Activated CD8-positive, alpha-beta memory T cell treated with anti-CD3 and anti-CD28 coated beads for 24 hours (primary cell): Measurements from ENCODE around the gene SF3A1.

Source experiments
- DNase-seq: peaks from one replicate; pipeline ENCODE4 v3.0.0-alpha.2; 2020

Gene SF3A1

DNA sequence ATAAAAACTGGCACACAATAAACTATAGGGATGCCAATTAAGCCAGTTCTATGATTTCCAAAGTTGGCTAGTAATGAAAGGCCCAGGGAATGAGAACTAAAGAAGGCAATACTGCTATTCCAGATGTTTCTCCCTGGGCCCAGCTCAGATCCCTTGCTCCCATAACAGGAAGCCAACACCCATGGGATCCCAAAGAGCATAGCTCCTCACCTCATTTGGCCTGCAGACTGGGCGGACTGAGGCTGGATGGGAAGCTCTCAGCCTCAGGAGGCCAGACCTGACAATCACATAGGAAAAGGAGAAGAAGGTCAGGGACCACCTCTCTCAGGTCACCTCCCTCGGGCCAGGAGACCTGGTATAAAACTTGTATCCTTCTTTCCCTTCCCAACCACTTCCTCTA is 35.2 kb downstream of the SF3A1 start:
- no peak for DNase-seq

DNA sequence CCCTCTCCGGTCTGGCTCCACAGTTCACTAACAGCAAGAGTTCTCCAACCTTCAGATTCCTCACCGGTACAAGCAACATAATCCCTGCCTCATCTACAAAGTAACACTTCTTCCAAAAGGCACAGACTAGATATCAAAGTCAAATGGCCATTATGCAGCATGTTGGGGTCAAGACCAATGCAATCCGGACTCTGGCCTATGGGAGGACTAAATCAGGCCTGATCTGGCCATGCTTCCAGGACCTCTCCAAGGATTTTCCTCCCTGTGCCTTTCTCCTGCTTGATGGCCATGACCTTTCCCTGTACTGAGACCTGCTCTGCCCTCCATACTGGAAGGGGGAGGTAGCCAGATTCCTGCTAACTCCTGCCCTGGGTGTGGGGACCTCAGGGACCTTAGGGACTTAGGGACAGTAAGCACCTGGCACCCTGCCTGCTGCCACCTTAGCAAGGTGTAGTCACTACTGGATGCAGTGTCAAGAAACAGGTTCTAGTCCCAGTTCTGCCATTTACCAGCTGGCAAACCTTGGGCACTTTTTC is 36.6 kb downstream of the SF3A1 start:
- DNase-seq: no peak

DNA sequence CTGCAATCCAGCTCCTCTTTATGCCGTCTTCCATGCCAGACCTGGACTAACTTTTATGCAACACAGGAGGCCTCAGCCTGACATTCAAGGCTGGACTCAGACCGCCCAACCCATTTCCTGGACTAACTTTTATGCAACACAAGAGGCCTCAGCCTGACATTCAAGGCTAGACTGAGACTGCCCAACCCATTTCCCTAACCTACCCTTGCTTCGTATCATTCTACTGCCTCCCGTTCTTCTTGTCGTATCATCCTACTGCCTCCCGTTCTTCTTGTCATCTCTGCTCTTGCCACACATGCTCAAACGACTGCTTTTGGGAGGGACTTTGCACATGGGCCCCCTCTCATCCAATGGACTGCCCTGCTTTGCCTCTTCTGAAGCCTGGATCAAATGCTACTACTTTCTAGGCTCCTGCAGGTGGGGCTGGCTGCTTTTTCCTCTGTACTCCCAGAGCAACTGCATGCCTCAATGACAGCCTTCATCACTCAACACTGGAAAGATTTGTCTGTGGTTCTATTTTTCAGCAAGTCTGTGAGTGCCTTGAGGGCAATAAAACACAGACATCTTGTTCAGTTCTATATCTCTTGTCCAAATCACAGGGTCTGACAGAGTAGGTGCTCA is 37.8 kb downstream of the SF3A1 start:
- DNase-seq: no peak

DNA sequence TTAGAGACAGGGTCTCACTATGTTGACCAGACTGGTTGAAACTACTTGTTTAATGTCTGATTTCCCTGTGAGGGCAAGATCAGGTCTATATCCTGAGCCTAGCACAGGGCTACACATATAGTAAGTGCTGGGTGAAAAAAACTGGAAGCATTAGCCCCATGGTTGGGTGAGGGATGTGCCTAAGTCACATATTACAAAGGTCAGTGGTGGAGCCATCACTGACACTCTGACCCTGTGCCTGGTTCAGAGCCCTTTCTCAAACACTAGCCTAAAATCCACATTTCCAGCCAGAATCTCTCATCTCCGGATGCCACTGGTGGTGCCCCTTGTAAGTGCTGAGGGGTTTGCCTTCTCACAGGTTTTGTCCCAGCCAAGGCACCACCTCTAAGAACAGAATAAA is 38.9 kb downstream of the SF3A1 start:
- no peak for DNase-seq

DNA sequence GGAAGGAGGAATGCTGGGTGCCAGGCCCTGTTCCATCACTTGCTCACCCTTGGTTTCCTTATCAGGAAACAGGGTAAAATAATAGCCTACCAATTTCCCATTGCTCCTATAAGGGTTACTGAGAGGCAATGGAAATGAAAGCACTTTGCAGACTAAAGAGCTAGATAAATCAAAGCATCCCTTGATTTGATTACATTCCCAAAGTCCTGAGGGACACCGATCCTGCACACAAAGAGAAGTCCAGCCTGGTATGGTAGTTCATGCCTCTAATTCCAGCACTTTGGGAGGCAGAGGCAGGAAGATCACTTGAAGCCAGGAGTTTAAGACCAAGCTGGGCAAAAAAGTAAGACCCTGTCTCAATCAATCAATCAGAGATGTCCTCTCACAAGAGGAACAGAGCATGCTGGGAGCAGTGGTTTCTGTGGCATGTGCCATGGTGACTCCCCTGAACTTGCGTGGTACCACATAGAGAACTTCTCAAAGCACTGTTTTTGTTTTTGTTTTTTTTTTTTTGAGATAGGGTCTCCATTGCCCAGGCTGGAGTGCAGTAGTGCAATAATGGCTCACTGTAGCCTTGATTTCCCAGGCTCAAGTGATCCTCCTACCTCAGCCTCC is 40.6 kb downstream of the SF3A1 start:
- no peak for DNase-seq

DNA sequence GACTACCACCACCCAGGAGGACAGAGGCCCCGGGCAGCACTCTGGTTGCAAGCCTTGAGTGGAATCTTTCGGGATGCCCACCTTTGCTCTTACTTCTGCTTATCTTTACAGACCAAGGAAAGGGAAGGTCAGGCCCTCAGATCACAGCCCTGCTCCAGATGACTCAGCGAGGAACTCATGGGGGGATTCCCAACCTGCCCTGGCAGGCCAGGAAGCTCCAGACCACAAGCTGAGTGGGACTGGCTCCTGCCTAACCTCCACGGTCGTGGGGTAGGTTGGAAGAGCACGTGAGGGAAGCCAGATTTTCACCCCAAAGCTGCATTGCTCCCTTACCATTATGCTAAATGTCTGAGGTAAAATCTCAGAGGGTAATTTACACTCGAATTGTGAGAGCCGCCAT is 41.8 kb downstream of the SF3A1 start:
- no peak for DNase-seq

DNA sequence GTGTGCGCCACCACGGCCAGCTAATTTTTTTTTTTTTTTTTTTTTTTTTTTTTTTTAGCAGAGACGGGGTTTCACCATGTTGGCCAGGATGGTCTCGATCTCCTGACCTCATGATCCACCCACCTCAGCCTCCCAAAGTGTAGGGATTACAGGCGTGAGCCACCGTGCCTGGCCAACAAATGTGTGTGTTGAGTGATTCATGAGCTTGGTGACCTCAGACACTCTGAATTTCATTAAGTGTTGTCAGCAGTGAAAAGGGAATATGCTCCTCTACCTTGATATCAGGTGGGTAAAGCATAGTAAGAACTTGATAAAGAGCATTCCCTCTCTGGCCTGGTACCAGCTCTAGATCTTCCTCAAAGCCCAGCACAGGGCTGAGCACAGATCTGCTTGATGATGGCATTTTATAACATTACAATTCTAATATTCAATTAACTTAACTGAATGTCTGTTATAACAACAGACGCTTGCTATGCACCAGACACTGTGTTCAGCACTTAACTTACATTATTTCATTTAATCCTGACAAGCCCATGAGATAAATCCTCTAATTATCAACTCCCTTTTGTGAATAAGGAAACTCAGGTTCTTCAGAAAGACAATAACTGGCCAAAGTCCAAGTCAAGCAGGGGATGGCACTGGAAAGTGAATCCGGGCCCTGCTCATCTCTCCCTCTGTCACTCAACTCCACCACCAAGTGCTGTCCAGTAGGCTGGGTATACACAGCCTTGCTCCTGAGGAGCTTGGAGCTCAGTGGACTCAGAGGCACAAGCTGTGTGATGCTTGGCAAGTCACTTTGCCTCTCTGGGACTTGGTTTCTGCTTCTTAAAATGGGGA is 42.9 kb downstream of the SF3A1 start:
- no peak for DNase-seq

DNA sequence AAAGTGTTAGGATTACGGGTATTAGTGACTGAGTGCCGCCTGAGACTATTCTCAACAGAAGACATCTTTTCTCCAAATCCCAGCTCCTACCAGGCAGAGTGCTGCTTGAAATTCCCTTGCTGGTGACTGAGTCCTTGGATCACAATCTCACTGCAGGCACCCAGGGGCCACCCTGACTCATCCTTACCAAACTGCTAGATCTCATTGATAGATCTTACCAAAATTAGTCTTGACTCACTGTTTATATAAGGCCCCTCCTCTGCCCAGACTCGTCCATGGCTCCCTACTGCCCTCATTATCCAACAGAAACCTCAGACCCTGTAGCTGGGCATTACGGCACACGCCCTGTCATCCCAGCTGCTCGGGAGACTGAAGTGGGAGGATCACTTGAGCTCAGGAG is 44.6 kb downstream of the SF3A1 start:
- no peak for DNase-seq

DNA sequence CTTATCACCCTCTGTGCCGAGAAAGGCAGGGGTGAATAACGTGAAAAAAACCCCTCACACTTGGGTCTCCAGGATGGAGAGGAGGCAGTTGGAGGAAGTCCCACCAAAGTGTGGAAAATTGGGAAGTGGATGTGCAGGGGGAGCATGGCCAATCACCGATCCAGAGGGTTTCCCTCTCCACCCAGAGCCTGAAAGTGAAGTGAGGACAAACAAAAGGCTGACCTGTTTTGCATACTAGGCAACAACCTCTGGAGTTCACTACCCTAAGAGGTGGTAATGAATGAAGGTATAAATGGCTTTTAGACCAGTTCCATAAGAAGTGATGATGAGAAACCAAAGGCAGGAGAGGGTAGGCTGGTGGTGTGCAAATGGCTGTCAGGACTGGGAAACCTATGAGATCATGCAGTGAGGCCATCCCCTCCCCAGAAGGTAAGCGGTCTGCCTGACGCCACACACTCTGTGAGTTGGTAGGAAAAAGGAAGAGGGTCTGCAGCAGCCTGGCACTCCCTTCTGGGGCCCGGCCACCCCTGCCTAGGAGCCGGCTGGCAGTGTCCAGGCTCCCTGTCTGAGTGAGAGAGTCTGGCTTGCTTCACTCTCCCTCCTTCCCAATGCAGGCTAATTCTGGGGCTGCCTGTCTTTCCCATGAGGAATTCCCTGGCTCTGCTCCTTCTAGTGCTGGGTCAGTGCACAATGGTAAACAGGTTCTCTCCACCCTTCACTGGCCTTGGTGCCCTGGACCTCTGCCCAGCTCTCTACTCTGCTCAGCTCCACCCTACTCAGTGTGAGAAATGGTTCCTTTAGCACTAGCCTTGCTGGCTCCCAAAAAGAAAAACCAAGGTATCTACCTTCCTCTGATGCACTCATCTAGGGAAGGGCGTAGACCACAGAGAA is 45.6 kb downstream of the SF3A1 start:
- no peak for DNase-seq

DNA sequence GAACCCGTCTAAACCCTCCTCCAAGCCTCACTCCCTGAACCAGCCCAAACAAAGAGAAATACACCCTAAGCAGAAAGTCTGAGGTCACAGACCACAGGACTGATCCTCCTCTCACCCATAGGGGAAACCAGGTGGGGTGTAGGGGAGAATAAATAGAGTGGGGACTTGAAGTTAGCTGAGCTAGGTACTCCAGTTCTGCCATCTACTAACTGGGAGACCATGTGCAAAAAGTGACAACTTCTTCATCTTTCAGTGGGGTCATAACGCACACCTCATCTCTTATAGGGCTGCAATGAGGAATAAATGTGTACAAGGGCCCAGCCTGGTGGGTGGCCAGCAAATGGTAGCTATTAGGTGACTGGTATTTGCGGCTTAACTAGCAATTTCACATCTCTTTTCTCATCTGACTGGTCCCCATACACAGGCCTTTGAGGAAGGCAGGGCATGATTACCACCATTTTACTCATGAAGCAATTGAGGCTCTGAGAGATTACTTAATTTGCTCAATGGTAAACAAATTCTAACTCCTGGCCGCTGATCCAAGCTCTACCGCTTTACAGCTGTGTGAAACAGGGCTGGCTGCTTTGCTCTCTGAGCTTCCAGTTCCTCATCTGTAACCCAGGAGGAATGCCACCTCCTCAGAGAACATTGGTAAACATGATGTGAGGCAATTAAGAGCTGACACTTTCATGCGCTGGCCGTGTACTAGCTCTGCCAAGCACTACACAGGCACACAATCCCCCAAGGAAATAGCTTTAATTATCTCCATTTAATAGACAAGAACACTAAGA is 46.5 kb downstream of the SF3A1 start:
- no peak for DNase-seq

DNA sequence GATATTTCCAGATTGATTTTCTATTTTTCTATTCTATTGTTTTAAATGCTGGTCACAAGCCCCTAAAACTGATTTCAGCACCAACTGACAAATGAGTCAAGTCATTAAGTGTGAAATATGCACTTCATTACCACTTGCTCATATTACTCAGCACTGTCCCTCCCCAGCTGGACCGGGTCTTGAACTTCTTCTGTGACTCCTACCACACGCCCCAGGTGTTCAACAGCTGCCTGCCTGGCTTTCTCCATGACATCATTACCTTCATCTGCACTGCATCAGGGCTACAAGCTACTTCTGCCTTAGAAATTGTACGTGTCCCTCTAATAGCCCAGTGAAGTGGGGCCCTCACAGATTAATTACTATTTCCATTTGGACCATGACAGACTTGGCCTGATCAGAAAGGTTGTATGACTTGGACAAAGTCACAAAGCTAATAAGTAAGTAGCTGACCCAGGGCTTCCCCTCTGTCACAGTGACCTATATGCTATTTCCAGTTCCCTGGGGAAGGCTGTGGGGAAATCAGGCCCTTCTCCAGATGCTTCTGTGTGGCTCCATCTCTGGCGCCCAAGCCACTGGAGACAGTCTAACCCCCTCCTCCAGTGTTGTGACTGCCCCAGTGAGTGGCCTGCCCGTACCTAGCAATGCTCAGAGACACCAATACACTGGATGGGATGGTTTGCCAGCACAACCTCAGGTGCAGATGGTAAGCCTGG is 48.0 kb downstream of the SF3A1 start:
- no peak for DNase-seq

DNA sequence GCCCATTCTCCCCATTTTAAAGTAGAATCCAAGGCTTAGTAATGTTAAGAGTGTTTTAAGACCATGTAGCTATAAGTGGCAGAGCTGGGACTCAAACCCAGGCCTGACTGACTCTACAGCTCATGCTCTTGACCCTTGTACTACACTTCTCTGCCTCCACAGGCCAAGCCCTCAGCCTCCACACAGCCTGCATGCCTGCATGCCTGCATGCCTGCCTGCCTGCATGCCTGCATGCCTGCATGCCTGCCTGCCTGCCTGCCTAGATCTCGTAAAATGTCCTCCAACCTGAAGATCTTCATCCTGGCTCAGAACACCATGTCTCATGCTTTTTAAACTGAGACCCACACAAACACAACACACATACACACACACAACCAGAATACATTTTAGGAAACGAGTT is 48.6 kb downstream of the SF3A1 start:
- no peak for DNase-seq

DNA sequence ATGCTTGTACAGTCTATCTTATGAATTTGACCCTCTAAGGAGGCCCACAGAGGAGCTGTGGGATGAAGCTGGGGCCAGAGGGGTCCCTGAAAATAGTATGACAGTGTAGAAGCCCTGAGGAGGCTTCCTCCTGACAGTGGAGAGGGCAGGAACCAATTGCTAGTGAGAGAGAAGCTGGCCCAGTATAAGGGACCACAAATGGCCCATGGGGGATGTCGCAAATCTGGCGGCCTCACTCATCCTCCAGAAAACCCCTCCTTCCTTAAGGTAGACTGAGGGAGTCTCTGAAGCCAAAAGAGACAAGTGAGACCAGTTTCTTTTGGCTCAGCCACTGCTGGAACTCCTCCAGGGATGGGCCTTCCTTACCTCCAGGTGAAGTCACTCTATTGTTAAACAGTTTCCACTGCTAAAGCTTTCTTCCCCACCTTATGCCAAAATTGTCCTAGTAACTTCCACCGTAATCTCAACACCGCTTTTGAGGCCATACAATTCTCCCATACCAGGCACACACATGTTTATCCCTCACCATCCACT is 49.6 kb downstream of the SF3A1 start:
- DNase-seq: no peak

DNA sequence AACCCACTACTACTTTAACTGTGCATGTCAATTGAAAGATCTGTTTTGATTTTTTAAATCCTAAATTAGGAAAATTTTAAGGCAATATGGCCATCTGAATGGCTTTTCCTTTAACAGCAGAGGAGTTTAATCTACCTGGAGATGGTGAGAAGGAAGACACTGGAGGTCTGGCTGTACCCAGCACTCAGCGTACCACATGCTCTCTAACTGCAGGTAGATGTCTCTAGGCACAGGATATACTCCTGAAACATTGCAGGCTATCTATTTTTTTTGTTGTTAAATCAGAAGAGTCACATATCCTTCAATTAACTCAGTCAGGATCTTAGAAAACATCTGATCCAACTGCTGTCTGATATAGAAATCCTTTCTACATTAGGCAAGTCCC is 50.1 kb downstream of the SF3A1 start:
- no peak for DNase-seq

DNA sequence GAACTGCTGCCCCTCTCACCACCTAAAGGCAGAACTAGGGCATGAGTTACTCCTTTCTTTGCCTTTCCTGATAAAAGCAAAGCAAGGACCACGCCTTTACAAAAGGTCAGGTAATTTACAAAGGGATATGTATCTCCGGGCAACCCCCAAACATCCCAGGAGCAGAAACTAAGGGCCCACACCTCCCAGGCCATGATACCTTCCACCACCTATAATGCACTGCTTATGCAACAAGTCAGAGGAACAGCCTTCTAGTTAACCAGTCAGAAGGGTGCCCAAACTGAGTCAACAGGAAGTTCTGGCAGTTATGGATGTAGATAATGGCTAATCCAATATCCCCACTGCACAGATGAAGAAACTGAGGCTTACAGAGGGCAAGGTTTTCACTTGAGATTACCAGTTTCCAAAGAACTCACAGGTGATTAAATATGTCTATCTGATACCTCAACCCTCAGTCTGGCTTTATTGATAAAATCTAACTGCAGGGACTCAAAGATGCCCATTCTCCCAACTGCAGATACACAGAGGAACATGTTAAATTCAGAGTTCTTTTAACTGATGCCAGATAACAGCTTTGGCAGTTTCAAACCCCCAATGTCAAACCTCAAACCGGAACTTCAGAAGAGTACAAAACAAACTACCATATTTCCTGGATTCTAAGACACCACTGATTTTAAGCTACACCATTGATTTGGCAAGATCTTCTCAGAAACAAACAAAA is 50.6 kb downstream of the SF3A1 start:
- DNase-seq: no peak

DNA sequence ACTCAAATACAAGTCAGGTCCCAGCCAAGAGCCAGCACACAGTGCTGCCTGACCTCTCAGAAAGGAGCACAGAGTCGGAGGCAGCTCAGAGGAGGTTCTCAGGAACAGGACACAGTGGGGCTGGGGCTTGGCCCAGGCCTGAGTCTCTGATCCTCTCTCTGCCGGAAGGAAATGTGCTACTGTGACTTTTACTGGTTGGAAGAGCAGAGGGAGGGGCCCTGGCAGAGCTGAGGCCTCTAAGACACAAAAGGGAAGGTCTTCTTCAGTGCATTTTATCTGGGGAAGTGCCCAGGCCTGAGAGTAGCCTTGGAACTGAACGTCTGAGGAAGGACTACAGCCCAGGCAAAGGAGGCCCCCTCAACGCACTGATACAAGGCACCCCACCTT is 51.2 kb downstream of the SF3A1 start:
- no peak for DNase-seq

DNA sequence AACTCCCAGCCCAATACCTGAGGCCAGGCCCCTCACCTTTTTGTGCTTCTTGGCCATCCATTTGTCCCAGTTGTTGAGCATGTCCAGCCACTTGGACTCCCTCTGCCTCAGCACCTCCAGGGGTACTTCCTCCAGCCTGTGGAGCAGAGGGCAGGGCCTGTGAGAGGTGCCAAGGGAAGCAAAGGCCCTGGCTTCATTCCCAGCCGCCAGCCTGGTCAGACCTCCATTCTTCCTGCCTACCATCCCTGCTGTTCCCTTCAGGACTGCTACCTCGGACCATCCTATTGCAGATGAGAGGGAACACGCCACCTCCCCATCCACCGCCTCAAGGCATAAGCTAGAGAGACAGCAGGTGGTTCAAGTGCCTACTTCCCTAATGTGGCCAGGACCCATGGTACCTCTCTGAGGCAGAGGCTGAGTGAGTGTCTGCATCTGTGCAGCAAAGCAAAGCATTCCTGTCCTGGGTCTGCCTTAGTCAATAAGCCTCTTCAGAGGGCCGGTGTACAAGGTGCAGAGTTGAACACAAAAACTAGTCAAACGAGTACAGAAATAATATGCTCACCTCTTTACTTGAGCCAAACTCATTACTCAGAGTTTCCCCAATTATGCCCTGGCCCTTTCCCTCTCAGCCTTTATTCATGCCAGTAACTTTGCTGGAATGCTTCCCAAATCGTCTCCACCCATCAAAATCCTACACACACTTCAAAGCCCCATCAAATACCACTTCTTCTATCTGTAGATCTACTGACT is 52.0 kb downstream of the SF3A1 start:
- no peak for DNase-seq

DNA sequence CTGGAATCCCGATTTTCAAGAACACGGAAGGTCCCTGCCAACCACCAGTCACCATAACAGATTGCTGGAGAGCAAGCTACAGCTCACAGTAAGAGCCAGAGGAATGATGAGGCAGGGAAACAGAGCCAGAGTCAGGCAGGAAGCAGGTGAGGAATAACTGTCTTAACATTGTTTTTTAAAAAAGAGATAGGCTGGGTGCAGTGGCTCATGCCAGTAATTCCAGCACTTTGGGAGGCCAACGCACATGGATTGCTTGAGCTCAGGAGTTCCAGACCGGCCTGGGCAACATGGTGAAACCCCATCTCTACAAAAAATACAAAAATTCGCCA is 53.9 kb downstream of the SF3A1 start:
- DNase-seq: no peak

DNA sequence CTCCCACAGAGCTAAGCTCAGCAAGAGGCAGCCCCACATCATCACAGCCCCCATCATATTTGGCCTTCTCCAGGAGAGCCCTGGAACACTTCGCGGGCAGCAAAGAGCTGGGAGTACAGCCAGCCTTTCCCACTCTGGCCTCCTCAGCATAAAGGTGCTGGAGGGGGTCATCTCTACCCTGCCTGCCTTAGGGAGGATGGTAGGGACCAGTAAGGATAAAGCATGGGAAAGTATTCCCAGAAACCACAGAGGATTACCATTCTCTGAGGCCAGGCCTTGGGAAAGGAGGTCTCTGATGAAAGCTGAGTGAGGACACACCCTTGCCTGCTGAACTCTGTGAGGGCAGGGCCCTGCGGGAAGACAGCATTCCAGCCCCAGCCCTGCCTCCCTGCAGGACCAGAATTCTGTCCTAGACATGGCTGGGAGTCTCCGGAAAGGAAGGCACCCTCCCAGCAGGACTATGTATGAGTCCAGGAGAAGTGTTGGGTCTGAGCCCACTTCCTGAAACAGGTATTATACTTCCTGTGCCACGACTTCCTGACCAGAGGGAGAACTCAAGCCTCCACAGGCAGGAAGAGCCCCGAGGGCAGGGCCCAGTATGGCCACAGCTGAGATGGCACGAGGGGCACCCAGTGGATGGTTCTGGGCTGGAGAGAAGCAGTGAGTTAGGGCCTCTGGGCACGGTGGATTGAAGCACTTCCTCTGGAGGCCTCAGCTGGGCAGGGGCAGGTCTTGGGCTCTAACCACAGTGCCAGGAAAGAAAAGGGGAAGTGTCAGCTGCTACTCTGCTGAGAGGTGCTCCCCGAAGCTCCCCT is 54.5 kb downstream of the SF3A1 start:
- no peak for DNase-seq
